Activated CD8-positive, alpha-beta memory T cell treated with anti-CD3 and anti-CD28 coated beads, Interleukin-2, amount 50 U/mL, for 24 hours (primary cell): ENCODE data around the gene MAP7.
"Not testable (repeated sequence)": the region's sequence is repeated elsewhere in the genome, so short reads cannot be mapped to it uniquely, and the experiment has no call there.

Source experiments
- DNase-seq: peaks from one replicate; pipeline ENCODE4 v3.0.0-alpha.2; 2020; ENCODE audit errors: extremely low read depth

Gene MAP7

DNA sequence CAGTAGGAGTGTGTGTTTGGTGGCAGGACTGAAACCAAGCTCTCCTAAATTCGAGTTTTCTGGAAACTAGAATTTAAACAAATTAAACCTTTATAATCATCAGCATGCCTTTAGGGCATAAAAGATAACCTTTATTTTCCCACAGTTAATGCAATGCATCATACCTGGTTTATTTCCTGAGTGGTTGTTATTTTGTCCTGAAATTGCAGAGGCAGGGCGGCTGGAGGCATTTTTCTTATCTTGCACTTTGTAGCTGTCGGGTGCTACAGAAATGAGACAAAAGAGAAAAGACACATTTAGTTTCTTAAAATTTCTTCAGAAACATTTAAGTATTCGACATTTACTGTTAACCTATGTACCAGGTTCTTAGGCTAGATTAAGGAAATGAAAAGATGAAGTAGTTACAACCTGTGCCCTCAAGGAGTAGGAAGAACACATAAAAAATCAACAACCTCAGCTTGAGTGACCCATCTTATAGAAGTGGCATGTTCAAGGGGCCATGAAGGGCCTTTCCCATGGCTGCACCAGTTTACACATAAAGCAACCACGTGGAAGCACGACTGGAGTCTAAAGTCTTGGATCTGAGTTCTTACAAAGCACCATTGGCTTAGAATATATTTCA is 128.6 kb downstream of the MAP7 start:
- no peak for DNase-seq

- no peak for DNase-seq
Measured at GRCh38 chr6:136420853-136421252, 129.4 kb downstream of the MAP7 start.

- DNase-seq, result no peak
Measured at GRCh38 chr6:136415351-136416007, 134.7 kb downstream of the MAP7 start.

- DNase-seq, result no peak
Measured at GRCh38 chr6:136412410-136412809, 137.8 kb downstream of the MAP7 start.

DNA sequence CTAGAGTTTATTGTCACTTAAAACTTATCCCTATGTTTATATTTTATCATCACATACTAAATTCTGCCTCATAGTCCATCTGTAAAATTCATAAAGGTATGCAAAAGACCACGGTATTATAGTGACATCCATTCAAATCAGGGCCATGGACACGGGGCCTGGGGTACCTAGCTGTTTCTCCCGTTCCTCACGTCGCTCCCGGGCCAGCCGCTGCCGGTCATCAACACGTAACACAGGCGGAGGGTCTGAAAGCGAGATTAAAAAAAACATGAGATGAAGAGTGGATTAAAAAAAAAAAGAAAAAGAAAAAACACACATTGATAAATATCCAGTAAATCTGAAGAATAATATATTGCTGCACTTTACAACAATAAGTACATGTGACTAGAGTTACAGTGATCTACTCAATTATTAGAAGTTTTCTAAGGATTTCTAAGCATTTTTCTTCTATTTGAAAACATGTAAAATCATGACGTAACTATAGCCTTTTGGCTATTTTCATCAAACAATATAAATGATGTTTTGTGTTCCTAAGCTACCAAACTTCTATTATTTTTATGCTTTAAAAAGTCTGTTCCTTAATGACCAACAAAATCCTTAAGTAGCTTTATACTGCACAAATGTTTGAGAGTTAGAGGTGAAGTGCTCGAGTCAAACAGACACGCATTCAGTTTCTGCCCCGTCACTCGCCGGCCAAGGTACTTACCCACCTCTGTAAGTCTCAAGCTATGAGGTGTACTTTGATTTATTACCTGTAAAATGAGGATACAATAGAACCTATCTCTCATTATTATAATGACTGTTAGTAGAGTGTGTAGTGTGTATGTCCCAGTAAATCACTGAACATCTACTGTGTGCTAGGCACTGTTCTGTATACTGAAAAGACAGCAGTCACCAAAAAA is 138.5 kb downstream of the MAP7 start:
- DNase-seq, result no peak

- no peak for DNase-seq
Measured at GRCh38 chr6:136411025-136411325, 139.2 kb downstream of the MAP7 start.

DNA sequence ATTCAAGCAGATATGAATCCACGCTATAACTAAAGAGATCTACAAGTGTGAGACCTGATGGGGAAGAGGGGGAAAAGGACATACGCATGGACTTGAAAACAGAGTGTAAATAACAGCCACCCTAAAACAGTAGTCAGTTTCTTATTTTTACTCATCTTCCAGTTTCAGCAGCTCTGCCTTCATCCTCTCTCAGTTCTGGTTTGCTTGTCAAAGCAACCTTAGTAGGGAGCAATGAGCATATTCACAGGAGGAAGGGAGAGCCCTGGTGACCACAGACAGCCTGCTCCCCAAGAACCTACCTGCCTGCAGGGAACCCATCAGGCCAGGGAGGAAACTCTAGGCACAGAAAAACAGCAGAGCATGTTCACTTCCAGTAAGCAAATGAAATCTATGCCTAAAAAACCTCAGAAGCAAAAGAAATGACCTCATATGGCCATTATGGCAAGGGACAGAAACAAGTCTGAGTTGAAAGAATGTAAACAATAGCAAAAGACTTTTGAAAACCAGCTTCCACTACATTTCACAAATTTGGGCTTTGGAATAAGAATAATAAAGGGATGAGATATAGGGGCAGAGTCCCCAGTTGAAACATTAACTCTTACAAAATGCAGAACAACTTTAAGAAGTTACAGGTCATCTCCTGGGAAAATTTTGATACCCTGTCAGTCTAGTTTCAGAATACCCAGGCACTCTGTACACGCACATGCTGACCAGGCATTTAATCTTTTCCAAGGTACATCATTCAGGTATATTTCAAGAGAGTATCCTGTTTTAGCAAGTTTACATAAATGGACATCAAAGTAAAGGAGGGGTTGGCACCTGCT is 139.8 kb downstream of the MAP7 start:
- no peak for DNase-seq

GRCh38 chr6:136409597-136409996 is 140.6 kb downstream of the MAP7 start:
- no peak for DNase-seq

GRCh38 chr6:136408204-136408603 is 142.0 kb downstream of the MAP7 start:
- no peak for DNase-seq

- no peak for DNase-seq
Measured at GRCh38 chr6:136405420-136406029, 144.7 kb downstream of the MAP7 start.

GRCh38 chr6:136404627-136405419 is 145.4 kb downstream of the MAP7 start:
- DNase-seq, result no peak

DNA sequence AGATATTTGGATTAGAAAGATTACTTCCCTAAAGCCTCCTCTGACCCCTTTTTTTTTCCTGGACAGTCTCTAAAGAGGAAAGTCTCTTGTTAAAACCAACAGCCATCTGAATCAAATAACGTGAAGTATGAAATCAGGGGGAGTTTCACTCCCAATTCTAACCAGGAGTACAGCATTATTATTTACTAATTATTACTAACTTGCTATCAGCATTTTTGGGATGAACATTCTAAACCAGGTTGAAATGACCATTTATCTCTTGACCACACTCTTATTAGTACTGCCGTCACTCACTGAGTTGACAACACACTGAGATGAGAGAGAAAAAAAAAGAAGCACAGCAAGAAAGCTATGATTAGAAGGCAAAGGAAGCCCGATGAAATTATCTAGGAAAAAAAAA is 146.2 kb downstream of the MAP7 start:
- DNase-seq, result no peak

DNA sequence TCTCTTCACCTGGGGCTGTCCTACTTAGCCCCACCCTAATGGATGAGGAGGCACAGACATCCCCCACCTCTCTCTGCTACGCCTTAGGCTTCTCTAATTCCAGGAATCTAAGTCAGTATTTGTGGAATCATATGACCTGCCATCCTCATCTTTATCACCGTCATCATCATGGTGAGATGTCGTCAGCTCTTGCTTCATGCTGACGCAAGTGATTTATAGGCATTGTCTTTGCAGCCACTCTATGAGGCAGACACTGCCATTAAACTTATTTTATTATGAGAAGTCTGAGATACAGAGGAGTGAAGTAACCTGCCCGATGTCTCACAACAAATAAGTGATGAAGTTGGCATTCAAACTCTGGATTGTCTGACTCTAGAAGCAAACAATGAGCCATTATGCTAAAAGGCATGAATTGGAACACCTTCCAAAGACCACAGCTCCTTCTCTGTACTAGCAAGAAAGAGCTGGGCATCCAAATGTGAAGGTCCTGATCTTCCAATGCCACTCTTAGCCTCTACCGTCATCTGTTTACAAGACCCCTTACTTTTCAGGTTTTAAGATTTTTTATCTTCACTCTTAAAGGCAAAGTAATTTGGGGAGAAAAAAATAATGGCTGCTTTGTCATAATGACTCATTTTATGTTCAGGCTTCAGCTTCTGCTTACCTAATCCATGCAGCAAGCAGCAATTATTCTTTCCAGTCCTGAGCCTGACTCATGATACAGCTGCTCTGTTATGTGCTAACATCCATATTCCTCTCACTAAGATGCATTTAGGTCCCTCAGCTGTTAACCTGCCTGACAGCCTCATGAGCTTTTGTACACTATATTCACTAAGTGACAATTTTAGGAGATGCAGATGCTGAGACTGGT is 146.9 kb downstream of the MAP7 start:
- no peak for DNase-seq

- DNase-seq, result no peak
Measured at GRCh38 chr6:136401749-136402148, 148.5 kb downstream of the MAP7 start.

- DNase-seq, result not testable (repeated sequence)
Measured at GRCh38 chr6:136401236-136401635, 149.0 kb downstream of the MAP7 start.

GRCh38 chr6:136398453-136398852 is 151.8 kb downstream of the MAP7 start:
- DNase-seq, result no peak

- DNase-seq, result no peak
Measured at GRCh38 chr6:136396908-136397307, 153.3 kb downstream of the MAP7 start.

DNA sequence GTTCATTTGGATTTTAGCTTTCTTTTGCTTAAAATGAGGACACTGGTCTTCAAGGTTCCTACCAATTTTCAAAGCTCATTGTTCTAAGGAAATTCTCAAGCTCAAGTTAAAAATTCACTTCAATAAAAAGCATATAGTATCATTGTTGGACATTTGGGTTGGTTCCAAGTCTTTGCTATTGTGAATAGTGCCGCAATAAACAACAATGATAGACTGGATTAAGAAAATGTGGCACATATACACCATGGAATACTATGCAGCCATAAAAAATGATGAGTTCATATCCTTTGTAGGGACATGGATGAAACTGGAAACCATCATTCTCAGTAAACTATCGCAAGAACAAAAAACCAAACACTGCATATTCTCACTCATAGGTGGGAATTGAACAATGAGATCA is 159.3 kb downstream of the MAP7 start:
- DNase-seq, result not testable (repeated sequence)

DNA sequence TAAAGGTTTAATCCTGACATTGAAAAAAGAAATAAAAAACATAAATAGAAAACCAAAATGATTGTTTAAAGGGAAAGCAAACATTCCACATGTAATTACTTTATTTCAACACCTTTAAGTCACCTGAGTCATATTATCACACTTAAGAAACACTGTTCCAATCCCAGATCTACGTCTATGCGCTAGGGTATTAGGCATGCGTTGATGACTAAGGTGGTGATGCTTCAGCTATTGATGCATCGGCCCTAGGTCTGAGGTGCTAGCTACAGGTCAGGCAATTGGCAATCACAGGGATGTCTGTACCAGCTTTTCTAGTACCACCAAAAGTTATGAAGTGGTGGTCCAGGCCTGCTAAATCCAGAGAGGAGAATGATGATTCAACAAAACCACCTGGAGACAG is 162.9 kb downstream of the MAP7 start:
- DNase-seq, result no peak
